Upper lobe of left lung (tissue), 4 donors: Measurements from ENCODE around the gene SNCAIP.

ENCODE experiments used
- CTCF ChIP-seq, 6 experiments: fragments of 450-650 bp in 4 of 6; fragments of 200-600 bp in 2 of 6; sonication (generic) in 2 of 6; IDR thresholded peaks; one replicate each; pipeline ENCODE4 v1.5.1; 2016 to 2019; ENCODE audit warnings: antibody characterized with exemption in 6 of 6
- POLR2A ChIP-seq, 4 donors: fragments of 450-650 bp; IDR thresholded peaks; one replicate each; pipeline ENCODE4 v1.5.1; 2016 to 2017; ENCODE audit warnings: antibody characterized with exemption in 4 of 4, mild to moderate bottlenecking in 2 of 4
- POLR2AphosphoS5 ChIP-seq, 2 donors: sonication (generic); formaldehyde crosslinking; IDR thresholded peaks; one replicate each; pipeline ENCODE4 v1.5.1; 2017; ENCODE audit warnings: antibody characterized with exemption in 2 of 2

DNA sequence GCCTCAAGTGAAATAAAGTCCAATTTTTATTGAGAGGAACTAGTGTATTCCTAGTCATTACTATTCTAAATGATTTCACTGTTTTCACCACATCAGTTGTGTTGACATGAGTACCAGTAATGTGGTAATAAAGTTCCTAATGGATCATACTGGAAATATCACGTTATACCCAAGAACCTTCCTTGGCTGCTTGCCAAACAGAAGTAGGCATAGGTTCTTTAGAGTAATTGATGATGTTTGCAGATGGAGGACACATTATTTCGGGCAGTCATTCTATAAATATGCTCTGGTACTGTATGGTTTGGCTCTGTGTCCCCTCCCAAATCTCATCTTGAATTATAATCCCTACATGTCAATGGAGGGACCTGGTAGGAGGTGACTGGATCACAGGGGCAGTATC lies 15.1 kb downstream of the SNCAIP start:
- TF ChIP-seq CTCF (IDR thresholded peaks at IDR 0.05) (no peak), POLR2A (IDR thresholded peaks at IDR 0.05) (no peak), POLR2AphosphoS5 (IDR thresholded peaks at IDR 0.05) (no peak)
